HL-60/S4 (cell line): Measurements from ENCODE around the gene HAL.

ENCODE experiments used
- in situ Hi-C: fragments of 300-500 bp; cut with MboI; formaldehyde crosslinking; loops from 2 replicates; pipeline ENCODE4 v1.14.3; 2022; ENCODE audit warnings: low sequenced_read_pairs

Gene HAL

DNA sequence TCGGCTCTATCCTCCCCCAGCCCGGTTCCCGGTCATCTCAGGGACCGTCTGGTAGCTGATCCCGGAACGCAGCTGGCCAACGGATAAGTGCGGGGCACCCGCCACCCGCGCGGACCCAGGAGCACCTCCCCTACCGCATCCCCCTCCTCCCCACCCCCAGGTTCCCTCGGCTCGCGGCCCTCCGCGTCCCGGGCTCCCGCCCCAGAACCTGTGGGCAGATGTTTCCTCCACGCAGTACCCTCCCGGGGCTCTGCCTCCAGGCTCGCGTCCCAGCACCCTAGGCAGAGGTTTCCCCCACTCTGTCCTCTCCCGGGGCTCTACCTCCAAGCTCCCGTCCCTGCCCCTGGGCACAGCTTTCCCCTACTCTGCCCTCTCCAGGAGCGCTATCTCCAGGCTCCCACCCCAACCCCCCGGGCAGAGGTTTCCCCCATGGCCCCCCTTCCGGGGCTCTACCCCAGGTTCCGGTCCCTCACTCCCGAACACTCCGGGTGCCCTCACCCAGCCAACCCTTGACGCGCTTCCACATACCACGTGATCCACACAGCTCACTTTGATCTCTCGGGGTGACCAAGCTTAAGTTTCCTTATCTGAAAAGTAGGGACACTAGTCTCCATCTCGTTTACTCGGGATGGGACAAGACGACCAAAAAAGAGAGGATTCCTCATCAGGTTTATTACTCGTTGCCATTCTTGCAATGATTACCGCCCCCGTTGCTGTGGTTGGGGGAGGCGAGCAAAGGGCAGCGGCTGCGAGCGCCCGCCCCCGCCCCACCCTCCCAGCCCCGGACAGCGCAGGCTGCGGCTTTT, 53.4 kb downstream of the HAL start, which contains the start of gene CCDC38:
Gene CCDC38 (minus strand): TSS at position 91 of the 806 bp plus-strand sequence. CDS start 6,105 bp downstream, outside the sequence.
- in situ Hi-C loops: no loop called here

DNA sequence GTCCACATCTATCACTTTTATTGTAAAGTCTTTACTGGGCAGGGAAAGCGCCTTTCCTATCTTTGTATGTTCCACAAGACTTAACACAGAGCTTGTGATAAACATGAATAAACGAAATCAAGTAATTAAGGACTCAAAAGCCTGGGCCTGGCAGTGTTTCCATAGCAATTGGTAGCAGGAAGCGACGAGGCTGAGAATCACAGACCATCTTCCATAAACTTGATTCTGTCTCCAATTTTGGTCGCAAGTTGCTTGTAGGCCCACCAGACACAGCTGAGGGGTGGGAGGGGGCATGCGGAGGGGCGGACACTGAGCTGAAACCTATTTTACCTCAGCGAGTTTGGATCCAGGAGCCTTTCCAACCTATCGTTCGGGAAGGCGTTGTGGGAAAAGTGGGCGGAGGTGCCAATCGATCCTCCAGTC, 54.0 kb downstream of the HAL start:
- in situ Hi-C loops: no loop called here

DNA sequence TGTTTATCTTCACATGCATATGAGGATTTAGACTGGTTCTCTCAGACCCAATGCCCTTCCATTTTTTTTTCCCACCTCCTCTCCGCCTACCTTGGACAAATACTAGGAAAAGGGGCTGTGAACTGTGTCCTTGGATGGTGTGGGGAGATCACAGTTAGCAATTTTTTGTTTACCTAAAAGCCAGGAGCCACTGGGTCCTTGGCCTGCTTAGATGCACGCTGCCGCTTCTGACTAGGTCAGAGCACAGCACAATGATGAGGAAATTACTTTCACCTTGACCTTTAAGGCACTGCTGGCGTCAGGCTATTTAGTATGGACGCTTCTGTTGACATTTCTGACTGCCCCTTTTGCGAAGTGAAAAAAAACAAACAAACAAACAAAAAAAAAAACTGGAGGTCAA, 55.6 kb downstream of the HAL start:
- in situ Hi-C loops: no loop called here
